COLO668 (cell line): ENCODE results near the gene RABL2A.
"Not testable (repeated sequence)": the region's sequence is repeated elsewhere in the genome, so short reads cannot be mapped to it uniquely, and the experiment has no call there.

Source experiments
- DNase-seq: peaks from one replicate; lab custom pipeline; 2025; ENCODE audit not compliant: unreplicated experiment; lab: John Stamatoyannopoulos, UW

The RABL2A gene

GRCh38 chr2:113677330-113677729 lies 50.3 kb downstream of the RABL2A start:
- no peak for DNase-seq

GRCh38 chr2:113679457-113679856 lies 52.4 kb downstream of the RABL2A start:
- DNase-seq: no peak

- no peak for DNase-seq
Measured at GRCh38 chr2:113685471-113685870, 58.4 kb downstream of the RABL2A start.

GRCh38 chr2:113686537-113686936 lies 59.5 kb downstream of the RABL2A start:
- no peak for DNase-seq

- DNase-seq: not testable (repeated sequence)
Measured at GRCh38 chr2:113690871-113691270, 63.8 kb downstream of the RABL2A start.
